Measurements from ENCODE around the gene ZNF385B.
A peak's percentile ranks its signal among the peaks of the same experiment; 100 is the strongest.

The ZNF385B gene

GRCh38 chr2:179432751-179433150, 428.7 kb downstream of the ZNF385B start:
- no peak for DNase-seq

- DNase-seq: no peak
Observed at GRCh38 chr2:179429597-179429996, 431.8 kb downstream of the ZNF385B start.

GRCh38 chr2:179429060-179429471, 432.3 kb downstream of the ZNF385B start:
- DNase-seq: no peak

GRCh38 chr2:179428649-179429048, 432.8 kb downstream of the ZNF385B start:
- no peak for DNase-seq

- no peak for DNase-seq
Observed at GRCh38 chr2:179427065-179427464, 434.3 kb downstream of the ZNF385B start.

GRCh38 chr2:179424571-179424970, 436.8 kb downstream of the ZNF385B start:
- DNase-seq: no peak

DNA sequence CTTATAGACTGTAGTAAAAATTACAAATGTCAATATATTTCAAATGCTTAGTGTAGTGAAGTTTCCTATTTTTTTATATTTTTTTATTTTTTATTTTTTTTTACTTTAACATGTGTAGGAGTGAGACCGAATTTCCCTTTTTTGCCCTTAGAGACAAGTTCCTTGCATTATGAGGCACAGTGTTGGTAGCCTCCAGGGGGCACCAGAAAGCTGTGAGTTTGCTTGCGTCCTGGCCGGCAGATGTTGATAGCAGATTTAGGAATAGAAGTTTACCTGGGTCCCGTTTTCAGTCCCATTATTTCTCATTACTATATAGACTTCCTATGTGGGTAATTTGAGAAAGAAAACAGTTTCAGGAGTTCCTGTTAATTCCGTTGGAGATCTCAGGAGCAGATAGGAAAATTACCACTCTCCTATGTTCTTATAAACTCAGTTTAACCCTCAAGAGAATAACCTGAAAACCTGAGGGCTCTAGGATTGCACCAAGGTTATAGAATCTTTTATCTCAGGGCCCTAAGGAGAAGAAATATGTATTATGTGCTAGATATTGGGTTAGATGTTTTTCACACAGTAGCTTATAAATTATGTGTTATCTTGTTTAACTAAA, 439.3 kb downstream of the ZNF385B start:
- peak; percentile 25 for DNase-seq

GRCh38 chr2:179417436-179417949, 443.9 kb downstream of the ZNF385B start:
- no peak for DNase-seq

GRCh38 chr2:179412112-179412511, 449.3 kb downstream of the ZNF385B start:
- DNase-seq: no peak

DNA sequence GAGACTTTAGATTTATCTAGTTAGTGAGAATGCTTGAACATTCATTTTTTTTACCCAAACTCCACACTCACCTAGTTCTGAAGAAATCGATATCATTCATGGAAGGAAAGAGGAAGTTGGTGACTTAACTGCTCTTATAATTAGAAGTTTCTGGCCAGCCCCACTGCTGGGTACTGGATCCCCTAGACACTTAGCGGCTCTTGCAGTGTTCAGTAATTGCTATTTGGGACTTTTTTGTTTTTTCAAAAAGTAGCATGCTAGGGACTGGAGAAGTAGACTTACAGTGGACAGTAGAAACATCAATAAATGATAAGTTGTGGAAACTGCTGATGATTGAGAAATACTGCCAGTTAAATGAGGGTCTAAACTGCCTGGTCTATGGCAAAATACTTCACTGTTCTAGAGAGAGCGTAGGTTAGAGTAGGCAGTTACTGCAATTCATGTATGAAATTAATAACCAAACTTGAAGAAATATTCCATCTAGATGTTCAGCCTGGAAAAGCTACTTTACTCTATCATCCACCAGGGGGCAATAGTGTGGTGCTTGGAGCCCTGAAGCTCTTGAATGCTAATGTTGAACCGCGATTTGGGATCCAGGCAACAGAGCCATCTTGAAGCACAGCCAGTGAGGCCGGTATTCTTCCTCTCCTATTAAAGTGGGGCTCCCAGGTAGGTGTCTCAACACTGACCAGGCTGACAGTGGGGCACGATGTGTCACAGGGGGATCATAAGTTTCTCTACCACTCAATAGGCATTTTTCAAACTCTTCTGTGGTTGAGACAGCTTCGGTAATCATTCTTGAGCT, 450.7 kb downstream of the ZNF385B start:
- peak; percentile 26 for DNase-seq

GRCh38 chr2:179403624-179404023, 457.8 kb downstream of the ZNF385B start:
- DNase-seq: no peak

DNA sequence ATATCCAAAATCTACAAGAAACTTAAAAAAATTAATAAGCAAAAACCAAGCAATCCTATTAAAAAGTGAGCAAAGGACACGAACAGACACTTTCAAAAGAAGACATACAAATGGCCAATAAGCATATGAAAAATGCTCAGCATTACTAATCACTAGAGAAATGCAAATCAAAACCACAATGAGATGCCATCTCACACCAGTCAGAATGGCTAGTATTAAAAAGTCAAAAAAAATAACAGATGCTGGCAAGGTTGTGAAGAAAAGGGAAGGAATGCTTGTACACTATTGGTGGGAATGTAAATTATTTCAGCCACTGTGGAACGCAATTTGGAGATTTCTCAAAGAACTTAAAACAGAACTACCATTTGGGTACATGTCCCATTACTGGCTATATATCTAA, 467.9 kb downstream of the ZNF385B start:
- no peak for DNase-seq

Data from CD4-positive, alpha-beta T cell treated with Interleukin-21 for 1 hour (primary cell).